ENCODE measurements around the gene SSR2.

- TF ChIP-seq TAF1 (IDR thresholded peaks at IDR 0.05; ENCODE audit: borderline replicate concordance, low read depth, low read length) (no peak), POLR2A (IDR thresholded peaks at IDR 0.05; ENCODE audit: low read depth, low read length) (no peak), POLR2AphosphoS5 (IDR thresholded peaks at IDR 0.05; ENCODE audit: low read depth, low read length) (no peak)
These were observed 15.7 kb downstream of the SSR2 start for GRCh38 chr1:156004843-156005584.
